GM18519 (cell line): ENCODE data around the gene HCAR1.
"Not testable (repeated sequence)": the region's sequence is repeated elsewhere in the genome, so short reads cannot be mapped to it uniquely, and the experiment has no call there.

Experiments
- ATAC-seq: cut with Tn5 transposase; IDR thresholded peaks from one replicate; pipeline ENCODE4 v1.9.1; 2021; ENCODE audit warnings: mild to moderate bottlenecking, moderate library complexity; ENCODE audit not compliant: unreplicated experiment, low FRiP score

Gene HCAR1

GRCh38 chr12:122730215-122731014 lies at the start of gene HCAR1:
HCAR1 (minus strand) TSS chr12:122730844; CDS start chr12:122730339, 505 bp downstream.
- no peak for ATAC-seq

DNA sequence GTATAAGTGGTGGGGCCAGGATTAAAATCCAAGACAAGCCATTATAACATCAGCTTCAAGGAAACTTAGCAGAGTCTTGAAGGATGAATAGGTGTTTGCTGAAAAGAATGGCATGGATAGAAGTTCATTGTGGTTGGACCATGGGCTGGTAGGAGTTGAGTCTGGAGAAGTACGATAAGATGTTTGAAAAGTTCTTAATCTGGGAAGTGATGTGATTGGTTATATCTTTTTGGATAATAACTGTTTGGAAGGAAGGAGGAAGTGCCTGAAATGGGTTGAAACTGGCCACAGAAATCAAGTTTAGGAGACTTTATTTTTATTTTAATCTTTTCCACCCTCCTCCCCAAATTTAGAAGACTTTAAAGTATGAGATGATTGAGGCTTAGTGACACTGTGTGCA lies 26.9 kb upstream of the HCAR1 start:
- ATAC-seq, result no peak

DNA sequence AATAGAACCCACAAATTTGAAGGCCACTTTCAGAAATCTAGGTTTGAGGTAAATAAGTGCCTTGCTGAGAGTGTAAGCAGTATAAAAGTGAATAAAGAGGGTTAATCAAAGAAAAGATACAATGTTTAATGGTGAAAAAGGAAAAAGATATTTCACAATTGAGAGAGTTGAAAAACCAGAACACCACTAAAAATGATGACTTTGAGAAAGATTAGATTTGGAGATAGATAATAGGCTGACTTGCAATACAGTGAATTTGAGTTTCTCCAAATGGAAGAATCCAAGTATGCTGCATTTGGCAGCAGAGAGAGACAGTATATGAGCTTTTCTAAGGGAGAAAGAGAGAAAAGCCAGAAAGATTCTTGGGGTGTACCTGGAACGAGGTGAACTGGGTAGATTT lies 24.1 kb upstream of the HCAR1 start:
- ATAC-seq, result no peak

GRCh38 chr12:122753319-122753650 lies 22.6 kb upstream of the HCAR1 start:
- no peak for ATAC-seq

GRCh38 chr12:122752464-122753318 lies 22.0 kb upstream of the HCAR1 start, which contains the start of gene DENR:
DENR (plus strand) TSS chr12:122752824; CDS start chr12:122753702, 878 bp downstream.
- peak; percentile 86 for ATAC-seq

GRCh38 chr12:122750781-122751515 lies 20.3 kb upstream of the HCAR1 start:
- ATAC-seq, result not testable (repeated sequence)

- no peak for ATAC-seq
Observed at GRCh38 chr12:122749569-122750332, 19.1 kb upstream of the HCAR1 start.

DNA sequence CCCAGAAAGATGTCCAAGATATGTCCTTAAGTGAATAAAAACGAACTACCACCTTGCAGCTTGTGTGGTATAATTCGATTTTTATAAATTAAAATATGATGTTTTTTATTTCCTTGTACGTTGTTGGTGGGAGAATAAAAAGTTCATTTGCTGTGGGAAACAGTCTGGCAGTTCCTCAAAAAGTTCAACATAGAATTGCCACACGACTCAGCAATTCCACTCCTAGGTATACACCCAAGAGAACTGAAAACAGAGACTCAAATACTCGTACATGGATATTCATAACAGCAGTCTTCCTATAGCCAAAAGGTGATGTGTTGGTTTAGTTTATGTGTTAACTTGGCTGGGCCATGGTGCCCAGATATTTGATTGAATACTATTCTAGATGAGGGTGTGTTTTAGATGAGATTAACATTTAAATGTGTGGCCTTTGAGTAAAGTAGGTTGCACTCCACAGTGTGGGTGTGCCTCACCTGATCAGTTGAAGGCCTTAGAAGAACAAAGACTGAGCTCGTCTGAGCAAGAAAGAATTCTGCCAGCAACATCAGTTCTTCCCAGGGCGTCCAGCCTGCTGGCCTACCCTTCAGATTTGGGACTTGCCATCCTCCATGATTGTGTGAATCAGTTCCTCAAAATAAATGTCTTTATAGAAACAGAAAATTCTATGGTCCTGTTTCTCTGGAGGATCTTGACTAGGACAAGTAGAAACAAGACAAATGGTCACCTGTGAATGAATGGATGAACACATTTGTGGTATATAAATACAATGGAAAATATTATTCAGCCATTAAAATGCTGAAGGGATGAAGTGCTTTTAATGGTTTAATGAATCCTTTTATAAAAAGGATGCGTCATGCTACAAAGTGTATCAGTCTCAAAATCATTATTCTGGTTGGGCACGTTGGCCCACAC lies 16.8 kb upstream of the HCAR1 start:
- no peak for ATAC-seq

- no peak for ATAC-seq
Observed at GRCh38 chr12:122743895-122744525, 13.4 kb upstream of the HCAR1 start.

GRCh38 chr12:122740351-122740750 lies 9.7 kb upstream of the HCAR1 start:
- no peak for ATAC-seq

- ATAC-seq, result no peak
Observed at GRCh38 chr12:122738571-122738970, 7.9 kb upstream of the HCAR1 start.

DNA sequence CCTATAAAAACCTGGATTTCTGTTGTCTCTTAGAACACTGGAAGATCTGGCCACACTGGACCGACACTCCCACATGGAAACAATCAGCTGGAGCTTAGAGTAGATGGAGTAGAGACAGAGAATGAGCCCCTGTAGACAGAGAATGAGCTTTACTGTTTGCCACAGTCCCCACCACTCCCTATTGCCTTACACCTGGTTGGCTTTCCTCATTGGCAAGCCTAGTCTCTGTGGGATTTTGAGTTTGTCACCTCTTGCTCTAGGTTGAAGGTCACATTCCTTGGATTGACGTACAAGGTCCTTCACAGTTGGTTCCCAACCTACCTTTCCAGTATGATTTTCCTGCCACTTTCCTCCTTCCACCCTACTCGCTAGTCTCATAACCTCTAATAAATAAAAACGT lies 2.0 kb upstream of the HCAR1 start:
- no peak for ATAC-seq

DNA sequence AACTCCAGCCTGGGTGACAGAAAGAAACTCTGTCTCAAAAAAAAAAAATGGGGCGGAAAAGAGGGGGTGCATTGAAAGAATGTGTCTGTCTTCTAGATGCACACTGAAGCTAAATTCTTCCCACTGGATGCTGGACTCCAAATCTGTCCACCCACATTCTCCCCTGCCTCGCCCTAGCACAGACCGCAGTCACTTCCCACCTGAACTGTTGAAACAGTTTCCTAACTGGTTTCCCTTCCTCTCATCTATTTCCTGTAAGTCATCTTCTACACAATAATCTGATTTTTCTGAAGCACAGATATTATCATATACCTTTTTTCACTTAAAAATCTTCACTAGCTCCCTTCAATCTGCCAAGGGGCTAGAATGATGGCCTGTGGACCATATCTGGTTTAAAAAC lies 1.5 kb upstream of the HCAR1 start:
- no peak for ATAC-seq

- ATAC-seq, result no peak
Observed at GRCh38 chr12:122729583-122730214, 945 bp downstream of the HCAR1 start.

DNA sequence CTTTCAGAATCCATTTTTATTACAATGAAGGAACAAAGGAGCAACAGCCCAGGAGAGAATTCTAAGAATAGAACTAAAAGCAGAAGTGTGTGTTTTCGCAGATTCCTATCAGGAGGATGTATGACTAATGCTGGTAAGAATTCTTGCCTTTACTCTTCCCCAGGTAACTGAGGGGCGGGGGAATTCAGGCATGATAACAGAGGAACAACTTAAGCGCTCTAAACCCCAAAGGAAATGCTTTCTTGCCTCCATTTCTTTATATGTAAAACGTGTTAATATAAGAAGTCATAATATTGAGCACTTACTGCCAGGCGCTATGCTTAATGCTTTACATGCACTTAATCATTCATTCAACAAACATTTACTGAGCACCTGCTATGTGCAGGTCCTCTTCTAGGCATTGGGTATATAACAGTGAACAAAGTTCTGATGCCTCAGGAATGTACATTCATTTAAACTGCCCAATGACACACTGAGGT lies 4.5 kb downstream of the HCAR1 start:
- no peak for ATAC-seq

GRCh38 chr12:122725452-122726079 lies 5.1 kb downstream of the HCAR1 start:
- ATAC-seq, result no peak

- ATAC-seq, result no peak
Observed at GRCh38 chr12:122724641-122725243, 5.9 kb downstream of the HCAR1 start.
